GM18873 (cell line): ENCODE measurements around the gene HSPA8.

ENCODE experiments used
- ATAC-seq: cut with Tn5 transposase; IDR thresholded peaks from one replicate; pipeline ENCODE4 v1.9.1; 2021; ENCODE audit warnings: mild to moderate bottlenecking, moderate library complexity, moderate number of reproducible peaks; ENCODE audit not compliant: unreplicated experiment, low FRiP score

The HSPA8 gene

GRCh38 chr11:123051146-123051545, 10.8 kb downstream of the HSPA8 start:
- no peak for ATAC-seq

DNA sequence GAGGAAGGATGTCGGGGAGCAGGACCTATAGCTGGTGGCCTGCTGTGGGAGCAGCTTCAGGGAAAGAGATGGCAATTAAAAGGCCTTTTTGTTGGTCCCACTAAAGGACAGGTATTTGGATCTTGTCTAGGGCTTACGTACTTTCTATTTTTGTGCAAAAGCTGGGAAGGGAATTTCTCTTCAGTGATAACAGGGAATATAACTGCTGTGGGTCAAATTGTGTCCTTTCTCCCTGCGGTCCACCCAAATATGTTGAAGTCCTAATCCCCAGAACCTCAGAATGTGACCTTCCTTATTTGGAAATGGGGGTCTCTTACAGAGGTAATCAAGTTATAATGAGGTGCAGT, 14.0 kb downstream of the HSPA8 start:
- no peak for ATAC-seq

DNA sequence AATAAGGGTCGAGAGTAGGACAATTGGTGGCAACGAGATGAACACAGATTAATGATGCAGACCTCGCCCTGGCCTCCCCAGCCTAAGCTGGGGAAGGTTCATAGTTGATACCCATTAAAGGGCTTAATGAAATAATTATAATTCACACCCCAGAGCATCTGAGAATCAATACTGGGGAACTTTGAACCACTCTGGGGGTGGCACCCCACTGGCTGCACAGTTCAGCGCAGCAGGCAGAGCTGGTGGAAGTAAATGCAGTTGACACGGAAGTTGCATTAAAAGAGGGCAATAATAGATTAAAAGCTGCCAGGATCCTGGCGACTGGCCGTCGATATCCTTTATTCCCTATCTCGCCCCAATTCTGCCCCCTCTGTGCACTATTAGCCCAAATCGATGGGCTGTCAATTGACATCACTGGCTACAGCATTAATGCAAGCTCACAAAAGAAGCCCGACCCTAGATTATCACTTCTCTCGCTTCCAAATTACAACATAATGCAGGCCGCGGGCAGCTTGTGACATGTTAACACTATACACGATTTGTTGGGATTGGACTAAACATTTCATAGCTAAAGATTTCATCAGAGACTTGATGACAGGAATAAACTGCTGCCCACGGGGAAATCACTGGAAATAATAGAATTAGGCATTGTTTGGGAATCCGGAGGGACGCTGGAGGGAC, 14.5 kb downstream of the HSPA8 start:
- ATAC-seq, result no peak

DNA sequence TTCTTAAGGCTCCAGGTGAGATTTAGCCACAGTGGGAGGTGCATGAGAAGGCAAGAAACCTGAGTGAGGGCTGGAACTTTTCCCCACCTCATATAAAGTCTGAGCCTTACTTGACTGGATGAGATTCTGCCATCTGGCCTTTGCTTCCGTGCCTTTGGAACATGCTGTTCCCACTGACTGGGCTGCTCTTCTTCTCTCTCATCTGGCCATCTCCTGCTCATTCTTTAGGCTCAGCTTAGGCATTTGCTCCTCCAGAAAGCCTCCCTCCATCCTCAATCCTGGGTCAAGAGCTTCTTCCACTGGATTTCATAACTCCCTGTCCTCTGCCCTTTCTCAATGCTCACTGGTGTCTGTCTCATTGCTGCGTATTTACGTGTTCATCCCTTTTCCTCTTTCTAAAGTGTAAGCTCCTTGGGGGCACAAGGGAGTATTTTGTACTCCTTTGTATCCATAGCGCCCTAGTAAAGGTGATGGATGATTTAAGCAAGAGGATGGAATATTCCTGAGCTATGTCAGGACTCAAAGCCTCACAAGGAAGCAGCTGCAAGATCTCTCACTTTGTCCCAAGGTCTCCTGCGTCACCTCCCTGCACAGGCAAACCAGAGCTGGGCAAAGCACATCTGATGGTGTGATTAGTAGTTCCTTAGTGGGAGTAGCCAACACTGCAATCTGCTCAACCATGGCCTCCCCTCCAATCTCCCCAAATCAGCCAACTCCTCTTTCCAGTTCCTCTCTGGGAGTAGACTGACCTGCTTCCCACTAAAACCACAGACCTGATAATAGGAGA, 15.3 kb downstream of the HSPA8 start:
- no peak for ATAC-seq

DNA sequence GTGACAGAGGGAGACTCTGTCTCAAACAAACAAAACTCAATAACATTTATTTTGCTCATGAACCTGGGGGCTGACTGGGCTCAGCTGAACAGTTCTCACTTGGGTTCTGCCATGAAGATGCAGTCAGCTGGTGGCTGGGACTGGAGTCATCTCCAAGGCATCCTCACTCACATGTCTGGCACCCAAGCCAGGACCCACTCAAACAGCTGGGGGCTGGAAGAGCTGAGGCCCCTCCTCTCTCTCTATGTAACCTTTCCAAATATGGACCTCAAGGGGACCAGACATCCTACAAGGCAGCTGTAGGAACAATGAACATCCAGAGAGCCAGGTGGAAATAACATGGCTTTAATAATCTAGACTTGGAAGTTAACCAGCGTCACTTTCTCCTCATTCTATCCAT, 16.8 kb downstream of the HSPA8 start:
- ATAC-seq, result no peak

DNA sequence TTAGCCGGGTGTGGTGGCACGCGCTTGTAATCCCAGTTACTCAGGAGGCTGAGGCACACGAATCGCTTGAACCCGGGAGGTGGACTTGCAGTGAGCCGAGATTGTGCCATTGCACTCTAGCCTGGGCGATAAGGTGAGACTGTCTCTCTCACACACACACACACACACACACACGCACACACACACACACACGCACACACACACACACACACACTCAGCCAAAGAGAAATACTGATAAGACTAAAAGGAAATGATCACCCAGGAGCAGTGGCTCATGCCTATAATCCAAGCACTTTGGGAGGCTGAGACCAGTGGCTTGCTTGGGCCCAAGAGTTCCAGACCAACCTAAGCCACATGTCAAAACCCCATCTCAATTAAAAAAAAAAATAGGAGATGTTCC, 20.8 kb downstream of the HSPA8 start:
- ATAC-seq, result no peak

GRCh38 chr11:123040111-123040432, 21.9 kb downstream of the HSPA8 start:
- no peak for ATAC-seq

GRCh38 chr11:123035831-123036230, 26.1 kb downstream of the HSPA8 start:
- no peak for ATAC-seq

DNA sequence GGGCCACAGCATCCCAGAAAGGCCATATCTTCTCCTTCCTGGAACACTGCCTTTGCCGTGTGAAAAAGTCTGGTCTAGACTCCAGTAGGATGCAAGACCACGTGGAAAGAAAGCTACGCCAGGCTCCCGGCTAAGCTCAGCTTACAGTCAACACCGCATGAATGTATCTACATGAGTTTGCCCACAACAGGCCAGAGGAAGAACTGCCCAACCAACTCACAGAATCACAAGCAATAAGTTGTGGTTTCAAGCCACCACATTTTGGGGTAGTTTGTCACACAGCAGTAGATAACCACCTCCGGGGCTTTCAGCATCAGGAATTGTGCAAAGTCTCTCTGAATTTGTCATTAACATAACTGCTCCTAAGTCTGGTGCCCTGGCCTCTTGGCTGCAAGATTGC, 27.3 kb downstream of the HSPA8 start:
- no peak for ATAC-seq

GRCh38 chr11:123033895-123034294, 28.0 kb downstream of the HSPA8 start:
- ATAC-seq, result no peak

DNA sequence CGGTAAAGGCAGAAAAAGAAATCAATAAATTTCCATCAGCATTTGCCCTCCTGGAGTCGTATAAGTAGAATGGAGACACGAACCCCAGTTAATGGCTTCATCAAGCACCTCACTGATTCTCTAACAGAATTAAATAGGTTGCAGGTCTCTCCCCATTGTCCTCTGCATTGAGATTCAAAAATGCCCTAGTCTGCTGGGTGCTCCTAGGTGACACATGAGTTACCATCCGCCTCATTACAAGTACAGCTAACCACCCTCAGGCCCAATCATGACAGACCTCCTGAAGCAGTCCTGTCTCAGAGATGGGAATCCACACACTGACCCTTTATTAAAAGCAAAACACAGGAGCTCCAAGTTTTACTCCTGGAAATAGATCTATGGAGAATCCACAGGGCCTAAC, 31.4 kb downstream of the HSPA8 start:
- ATAC-seq, result no peak

DNA sequence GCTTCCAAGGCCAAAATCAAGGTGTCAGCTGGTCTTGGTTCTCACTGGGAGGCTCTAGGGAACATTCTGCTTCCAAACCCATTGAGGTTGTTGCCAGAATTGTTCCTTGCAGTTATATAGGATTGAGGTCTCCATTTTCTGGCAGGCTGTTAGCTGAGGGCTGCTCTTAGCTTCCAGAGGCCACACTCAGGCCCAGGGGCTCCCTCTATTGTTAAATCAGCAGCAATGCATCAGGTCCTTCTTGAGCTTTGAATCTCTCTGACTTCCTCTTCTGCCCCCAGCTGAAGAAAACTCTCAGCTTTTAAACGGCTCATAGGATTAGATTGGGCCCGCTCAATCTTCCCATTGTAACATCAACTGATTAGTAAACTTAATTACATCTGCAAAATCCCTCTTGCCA, 41.0 kb downstream of the HSPA8 start:
- ATAC-seq, result no peak

DNA sequence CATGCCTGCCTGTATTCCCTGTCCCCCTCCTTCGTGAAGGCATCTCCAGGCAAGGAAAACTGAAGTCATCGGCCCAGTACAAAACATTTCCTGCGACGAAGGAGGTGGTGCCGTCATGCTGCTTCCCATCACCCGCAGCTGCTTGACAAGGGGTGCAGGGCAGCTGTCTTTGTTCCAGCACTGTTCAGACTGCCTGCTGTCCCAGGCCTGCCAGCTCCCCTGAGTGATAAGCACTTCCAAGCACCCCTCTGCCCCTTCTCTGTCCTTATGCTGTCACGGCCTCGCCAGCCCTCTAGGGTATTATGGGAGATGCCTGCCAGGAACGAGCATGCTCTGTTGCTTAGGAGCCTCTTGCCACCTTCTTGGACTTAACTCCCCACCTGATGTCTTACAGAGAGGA, 43.2 kb downstream of the HSPA8 start:
- ATAC-seq, result no peak

DNA sequence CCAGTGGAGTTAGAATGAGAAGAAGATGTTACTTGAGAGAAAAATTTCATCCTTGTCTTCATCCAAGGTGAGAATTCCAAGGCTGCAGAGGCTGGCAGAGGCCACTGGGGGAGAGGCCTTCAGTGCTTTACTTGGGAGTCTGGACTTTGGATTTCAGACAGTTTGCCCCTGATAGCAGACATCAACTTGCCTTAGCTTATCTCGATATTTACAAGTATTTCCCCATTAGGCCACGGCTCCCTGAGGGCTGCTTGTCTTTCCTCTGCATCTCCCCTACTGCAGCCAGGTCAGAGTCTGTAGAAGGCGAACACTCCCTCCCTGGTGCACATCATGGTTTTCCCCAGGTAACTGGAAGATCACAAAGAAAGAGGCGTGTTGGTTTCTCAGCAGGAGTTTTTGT, 50.4 kb downstream of the HSPA8 start:
- ATAC-seq, result no peak
